GM18508 (cell line): Measurements from ENCODE around the gene C1orf21.

Source experiments
- ATAC-seq: cut with Tn5 transposase; IDR thresholded peaks from one replicate; pipeline ENCODE4 v1.9.1; 2021; ENCODE audit warnings: moderate number of reproducible peaks; ENCODE audit not compliant: insufficient read depth, unreplicated experiment

C1orf21 gene

DNA sequence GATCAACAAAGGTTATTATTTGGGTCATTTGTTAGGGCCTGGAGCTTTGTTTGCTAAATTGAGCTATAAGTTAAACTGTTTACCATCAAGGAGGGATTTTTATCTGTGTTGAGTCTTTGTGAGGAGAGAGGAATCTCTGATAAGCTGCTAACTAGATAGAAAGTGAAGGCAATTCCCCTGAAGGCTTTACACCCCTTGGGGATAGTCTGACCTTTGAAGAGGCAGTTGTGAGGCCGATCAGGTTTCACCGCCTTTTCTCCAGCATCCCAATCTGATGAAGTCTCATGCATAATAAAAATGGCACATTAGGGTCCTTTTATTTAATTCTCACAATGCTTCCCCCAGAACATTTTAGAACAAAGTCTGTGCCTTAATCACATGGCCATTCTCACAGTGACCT is 21.8 kb downstream of the C1orf21 start:
- ATAC-seq: no peak

DNA sequence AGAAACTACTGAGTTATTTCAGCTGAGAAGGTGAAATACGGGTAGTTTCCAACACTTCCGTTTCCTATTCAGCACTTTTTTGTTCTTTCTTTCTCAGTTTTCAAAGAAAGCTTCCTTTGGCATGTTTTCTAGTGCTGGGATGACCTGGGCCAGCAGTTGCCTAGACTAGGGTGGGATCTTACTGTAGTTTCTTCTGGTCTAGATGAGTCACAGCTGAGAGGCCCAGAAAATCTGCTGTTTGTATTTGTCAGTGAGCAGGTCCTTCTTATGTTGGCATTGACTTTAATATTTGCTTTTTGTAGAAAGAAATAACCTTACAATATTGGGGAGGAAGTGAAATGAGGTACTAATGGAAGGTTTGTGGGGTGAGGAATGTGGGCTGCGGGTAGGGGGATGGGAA is 22.2 kb downstream of the C1orf21 start:
- ATAC-seq: no peak

DNA sequence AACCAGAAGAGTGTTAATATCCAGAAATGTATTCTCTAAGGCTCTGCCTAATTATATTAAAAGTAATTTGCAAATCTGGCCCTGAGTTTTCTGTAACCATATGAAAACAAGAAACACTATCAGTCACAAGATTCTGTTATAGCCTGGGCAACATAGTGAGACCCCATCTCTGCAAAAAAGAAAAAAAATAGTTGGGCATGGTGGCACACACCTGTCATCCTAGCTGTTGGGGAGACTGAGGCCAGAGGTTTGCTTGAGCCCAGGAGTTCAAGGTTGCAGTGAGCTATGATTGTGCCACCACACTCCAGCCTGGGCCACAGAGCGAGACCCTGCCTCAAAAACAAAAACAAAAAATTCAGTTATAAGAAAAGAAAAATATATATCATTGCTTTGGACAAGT is 25.6 kb downstream of the C1orf21 start:
- no peak for ATAC-seq

DNA sequence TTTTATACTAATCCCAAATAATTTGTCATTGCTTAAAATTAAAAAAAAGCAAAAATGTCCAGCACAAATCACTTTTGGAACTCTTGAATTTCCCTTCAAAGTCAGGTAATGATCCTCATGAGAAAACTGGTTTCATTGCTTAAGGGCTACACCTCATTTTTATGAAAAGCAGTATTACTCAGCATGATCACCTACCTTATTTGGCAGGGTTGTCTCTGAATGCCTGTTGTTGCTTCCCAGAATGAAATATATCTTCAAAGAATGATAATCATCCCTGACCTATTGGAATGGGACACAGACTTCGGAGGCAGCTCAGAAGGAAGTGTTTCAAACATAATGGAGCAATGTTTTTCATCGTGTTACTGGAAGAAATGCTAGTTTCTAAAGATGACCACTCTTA is 29.7 kb downstream of the C1orf21 start:
- no peak for ATAC-seq

DNA sequence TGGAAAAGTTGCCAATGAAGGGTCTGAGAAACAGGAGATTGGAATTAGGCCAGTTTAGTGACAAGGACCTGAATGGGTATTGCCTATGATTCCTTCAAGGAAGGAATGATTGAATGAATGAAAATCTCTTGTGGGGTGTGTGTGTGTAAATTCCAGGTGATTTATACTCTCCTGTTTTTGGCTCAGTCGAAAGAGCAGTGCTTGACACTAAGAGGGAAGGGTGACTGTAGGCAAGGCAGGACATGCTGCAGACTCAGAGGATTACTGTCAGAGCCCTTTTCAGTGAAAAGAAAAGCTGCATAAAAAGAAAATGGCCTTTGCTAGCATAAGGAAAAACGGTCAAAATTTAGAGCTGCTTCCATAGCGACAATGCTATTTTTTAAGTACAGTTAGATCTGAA is 30.1 kb downstream of the C1orf21 start:
- ATAC-seq: no peak

DNA sequence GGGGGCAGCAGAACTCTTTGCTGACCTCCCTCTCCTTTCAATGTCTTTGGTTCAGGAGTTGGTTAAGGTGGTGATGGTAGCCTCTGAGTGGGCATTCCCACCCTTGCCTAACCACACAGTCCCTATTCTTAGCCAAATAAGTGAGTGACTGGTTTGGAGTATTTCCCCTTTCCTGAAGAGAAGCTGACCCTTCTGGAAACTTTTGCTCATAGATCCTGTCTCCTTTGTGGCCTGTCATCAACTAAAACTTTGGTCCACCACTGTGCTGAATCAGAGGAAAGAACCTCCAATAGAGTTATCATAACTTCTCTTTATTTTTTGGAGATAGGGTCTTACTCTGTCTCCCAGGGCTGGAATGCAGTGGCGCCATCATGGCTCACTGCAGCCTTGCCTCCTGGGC is 31.1 kb downstream of the C1orf21 start:
- ATAC-seq: no peak

DNA sequence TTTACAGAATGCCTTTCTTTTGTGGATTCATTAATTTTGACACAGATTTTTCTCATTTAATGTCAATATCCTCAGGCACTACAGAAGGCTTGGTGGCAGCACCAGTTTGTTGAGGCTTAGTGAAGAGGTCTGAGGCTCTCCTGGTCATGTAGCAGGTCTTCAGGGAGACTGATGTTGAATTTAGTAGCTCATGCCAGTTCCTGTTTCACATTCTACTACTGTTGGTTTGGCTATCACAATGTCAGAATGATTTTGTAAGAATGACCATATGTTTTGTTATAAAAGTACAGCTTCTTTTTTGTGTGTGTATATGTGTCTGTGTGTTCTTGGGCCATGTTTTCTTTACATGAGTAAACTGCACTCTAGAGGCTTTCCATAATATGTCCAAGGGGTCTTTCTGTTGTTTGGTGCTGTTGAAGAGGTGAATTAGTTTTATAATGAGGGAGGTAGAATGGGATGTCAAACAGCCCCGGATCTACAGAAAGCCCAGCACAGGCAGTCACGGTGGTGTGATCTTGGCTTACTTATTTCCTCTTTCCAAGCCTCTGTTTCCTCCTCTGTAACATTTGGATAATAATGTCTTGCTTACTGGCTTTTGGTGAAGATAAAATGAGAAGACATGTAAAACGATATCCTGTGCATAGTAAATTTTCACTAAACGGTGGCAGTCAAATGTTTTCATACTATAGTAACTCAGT is 32.0 kb downstream of the C1orf21 start:
- no peak for ATAC-seq

DNA sequence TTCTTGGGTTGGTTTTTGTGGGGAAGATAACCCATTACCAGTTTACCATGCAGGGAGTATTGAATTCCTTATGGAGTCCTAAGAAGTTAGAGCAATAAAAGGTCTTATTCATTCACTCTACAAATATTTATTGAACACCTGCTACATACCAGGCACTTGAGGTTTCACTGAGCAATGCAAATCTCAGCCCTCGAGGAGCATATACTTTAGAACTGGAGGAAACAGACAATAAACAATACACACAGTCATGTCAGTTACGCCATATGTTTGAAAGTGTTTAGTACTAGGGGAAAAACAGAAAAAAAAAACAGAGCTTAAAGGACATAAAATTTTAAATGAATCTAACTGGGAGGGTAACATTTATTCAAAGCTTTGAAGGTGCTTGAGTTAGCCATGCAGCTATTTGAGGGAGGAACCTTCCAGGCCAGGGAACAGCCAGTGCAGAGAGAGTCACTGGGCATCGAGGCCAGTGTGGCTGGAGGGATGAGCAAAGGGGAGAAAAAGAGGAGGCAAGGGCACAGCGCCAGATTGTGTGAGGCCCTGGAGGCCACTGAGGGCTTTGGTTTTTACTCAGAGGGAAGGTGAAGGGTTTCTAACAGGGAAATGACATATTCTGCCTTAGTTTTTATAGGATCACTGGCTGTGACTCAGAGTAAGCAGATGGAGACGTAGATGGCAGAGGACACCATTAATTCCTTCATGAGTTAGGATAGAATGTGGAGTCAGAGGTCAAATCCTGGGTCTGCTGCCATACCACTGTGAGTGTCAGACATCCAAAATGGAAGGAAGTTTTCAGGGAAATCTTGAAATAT is 32.7 kb downstream of the C1orf21 start:
- ATAC-seq: no peak

DNA sequence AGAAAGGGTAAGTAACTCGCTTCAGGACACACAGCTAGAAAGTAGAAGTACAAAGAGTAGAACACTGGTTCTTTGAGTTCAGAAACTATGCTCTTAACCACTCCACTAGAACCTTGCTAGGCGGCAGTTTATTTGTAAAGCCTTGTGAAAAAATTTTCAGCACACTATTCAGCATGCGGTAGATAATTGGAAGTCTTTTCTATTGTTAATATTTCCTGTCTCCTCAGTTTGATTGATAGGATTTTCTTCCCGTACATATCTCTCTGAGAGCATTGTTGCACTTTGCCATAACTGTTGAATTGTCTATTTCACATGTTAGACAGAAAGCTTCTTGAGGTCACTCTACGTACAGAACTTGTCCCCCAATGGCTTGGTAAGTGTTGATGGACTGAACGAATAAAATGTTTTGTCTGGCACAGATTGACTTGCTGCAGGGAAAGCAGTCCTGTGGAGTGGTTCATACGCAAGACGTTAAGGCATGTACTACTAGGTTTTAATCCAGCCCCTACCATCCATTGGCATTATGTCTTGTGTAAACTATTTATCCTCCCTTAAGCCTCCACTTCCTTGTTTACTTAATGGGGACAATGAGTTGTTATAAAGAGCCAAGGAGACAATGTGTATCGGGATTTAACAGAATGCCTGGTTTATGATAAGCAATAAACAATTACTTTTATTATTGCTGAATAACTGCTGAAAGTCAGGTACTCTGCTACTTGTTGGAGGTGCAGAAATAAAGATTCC is 35.8 kb downstream of the C1orf21 start:
- no peak for ATAC-seq

DNA sequence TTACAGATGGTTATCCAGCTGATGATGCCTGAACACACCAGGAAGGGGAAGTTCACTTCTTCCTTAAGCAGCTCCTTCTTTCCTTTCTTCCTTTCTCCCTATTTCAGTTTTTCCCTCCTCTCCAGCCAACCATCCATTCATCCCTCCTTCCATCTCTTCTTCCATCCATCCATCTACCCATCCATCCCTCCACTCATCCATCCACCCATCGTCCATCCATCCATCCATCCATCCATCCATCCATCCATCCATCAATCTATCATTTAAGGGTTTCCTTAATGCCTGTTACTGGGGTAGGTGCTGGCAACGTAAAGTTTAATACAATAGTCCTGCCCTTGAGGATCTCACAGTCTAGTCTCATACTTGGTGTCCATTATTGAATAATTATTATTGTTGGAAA is 36.8 kb downstream of the C1orf21 start:
- no peak for ATAC-seq

DNA sequence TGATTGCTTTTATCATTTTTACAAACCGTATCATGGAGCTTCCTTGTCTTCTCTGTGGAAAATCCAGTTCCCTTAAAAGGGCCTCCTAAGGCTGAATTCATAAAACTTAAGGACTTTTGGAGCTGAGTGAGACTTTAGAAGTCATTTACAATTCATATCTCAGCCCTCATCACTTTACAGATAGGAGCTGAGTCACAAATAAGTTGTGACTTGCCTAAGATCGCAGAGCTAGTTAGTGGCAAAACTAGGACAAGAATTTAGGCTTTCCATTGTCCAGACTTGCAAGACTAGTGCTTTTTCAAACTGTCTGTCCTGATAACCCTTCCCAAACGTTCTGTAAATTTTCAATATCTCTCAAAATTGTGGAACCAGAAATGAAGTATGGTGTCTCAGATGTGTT is 37.3 kb downstream of the C1orf21 start:
- ATAC-seq: no peak

DNA sequence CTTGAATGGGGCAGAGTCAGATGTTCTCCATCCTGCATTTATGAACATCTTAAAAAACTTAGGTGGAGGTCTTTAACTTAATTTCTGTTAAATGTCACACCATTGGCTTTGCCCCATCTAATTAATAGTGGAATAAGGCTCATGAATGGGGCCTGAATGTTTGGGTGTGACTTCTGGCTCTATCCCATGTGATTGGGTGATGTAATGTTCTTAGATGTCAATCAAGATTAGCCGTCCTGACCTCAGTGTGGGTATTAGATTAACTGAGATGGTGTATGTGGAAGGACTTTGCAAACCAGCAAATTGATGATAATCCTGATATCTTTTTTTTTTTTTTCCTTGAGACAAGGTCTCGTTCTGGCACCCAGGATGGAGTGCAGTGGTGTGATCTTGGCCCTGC is 38.1 kb downstream of the C1orf21 start:
- no peak for ATAC-seq

DNA sequence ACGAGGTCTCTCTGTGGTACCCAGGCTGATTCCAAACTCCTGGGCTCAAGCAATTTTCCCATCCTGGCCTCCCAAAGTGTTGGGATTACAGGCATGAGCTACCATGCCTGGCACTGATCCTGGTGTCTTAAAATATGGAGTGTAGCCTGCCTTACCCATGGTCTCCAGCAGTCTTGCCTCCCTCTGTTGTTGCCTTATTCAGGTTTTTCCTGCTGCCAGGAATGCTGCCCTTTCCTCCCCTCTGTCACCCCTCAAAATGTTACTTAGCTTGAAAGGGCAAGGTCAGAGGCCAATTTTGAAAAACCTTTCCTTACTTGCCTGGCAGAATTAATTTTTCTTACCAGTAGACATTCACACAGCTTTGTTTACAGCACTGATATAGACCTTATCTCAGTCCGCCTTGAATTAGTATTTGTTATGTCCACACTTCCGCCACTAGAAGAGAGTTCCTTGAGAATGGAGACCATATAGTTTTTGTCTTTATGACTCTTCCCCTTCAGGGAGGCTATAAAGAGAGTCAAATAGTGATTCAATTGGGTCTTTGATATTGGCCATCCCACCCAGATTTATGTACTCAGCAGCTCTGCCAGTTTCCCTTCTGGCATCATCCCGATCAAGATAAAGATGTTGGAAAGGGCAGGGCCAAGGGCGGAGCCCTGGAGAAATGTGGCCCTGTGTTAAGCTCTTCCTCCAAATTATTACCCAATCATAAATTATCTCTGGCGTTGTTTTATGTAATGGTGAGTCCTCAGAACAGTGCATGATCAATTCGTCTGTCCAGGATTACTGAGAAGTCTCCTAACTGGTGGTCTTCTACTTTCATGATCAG is 38.8 kb downstream of the C1orf21 start:
- ATAC-seq: no peak

DNA sequence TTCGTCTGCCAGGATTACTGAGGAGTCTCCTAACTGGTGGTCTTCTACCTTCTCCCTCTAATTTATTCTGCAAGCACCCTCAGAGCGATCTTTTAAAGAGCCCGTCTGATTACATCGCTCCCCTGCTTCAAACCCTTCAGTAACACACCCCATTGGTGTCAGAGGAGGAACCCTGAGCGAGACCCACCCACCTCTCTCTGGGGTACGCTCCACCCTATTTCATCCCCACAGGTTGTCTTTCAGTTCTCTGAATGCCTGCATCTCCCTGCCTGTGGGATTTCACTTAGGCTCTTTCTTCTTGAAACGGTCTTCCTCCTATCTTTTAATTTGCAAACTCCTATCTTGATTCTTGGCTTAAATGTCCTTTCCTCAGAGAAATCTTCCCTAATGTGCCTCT is 39.4 kb downstream of the C1orf21 start:
- no peak for ATAC-seq

DNA sequence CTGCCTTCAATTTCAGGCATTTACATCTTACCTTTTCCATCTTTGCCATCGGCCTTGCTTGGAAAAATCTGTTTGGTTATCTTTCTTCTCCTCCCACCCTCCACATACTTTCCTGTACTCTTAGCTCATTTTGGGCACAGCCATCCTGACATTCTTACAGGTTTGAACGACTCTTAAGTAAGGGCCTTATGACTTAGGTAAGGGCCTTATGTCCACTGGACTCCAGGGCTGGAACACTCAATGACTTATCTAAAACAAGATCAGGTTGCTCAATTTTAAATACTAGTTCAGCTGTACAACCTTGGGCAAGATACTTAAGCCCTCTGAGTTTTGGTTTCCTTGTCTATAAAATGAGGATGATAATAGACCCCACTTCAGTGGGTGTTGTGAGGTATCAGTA is 40.9 kb downstream of the C1orf21 start:
- ATAC-seq: no peak

DNA sequence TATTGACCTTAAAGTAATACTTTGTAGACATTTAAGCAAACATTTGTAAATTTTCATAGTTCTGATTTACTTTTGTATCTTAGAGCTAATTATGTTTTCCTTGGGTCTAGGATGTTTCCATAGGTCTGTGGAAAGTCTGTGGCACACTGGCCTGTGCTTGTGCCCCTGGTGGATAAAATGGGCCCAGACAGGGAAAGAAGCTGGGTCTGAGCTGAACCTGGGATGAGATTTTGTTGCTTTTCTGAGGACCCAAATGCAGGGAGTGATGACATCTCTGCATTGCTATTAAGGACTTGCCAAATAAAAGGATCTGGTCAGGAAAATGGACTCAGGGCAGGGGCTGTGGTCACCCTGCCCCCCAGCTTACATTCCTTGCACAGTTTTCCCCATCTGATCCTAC is 41.8 kb downstream of the C1orf21 start:
- ATAC-seq: no peak

DNA sequence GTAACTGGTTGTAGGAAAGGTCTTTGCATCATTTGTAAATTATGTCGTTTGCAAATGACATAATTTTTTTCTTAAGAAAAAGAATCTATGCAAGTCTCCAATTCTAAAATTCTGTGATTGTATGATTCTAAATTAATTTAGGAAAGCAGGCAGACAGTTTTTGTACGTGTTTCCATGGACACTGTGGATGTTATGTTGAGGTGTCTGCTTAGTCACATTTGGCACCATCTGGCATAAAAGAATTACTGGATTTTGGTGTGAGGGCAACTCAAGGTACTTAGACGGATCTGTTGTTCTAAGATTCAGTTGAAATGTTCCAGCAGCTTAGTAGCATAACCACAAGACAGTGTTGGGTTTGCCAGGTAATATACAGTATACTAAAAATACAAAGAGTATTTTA is 42.5 kb downstream of the C1orf21 start:
- no peak for ATAC-seq

DNA sequence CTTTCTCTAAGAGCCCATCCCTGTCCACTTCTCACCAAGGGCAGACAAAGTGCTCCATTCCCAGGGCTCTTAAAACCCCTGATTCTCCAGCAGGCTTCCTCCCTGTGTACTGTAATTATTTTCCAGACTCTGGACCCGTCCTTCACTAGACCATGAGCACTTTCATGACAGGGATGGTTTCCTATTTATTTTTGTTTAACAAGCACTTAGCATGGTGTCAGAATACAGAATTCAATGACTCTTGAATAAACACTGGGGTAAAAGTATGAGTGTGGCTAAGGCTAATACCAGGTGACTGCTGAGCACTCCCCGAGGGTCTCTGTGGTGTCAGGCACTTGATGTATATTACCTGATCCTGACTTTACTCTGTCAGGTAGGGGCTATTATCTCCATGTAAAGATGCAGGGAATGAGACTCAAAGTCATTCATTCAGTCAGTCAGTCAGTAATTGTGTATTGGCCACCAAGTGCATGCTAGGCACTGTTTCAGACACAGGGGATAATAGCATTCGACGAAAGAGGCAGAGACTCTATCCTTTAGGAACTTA is 47.2 kb downstream of the C1orf21 start:
- ATAC-seq: no peak

DNA sequence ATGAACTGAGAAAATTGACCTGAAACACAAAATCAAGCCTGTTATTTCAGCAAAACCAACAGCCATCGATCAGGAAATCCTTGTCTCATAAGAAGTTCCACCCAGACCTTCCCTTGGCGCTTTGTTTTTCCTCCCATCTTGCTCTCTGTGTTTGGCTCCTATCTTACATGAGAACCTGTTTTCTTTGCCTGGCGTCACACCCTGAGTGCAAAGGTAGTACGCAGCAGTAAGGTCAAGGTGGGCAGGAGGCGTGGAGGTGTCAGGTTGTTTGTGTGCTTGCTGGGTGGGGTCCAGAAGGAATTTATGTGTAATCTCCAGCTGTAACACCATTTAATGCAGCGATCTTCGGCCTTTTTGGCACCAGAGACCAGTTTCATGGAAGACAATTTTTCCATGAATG is 50.5 kb downstream of the C1orf21 start:
- ATAC-seq: no peak

DNA sequence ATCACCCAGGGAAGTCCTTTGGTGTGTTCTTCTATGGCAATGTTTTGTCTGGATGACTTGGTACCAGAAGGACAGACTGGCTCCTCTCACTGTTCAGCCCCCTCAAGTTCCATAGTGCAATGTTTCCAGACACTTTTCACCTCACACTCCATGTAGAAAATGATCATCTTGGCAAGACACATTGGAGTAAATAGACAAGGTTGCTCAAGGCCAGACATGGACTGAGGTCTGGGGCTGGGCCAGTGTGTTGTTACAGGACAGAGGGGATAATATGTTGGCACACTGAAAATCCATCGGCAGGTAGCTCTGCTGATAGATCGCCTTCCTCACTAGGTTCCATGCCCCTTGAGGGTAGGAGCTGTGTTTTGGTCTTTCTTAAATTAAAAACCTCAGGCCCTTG is 51.5 kb downstream of the C1orf21 start:
- ATAC-seq: no peak
